Measurements from ENCODE around the gene AGK.
A peak's percentile ranks its signal among the peaks of the same experiment; 100 is the strongest.

The AGK gene

DNA sequence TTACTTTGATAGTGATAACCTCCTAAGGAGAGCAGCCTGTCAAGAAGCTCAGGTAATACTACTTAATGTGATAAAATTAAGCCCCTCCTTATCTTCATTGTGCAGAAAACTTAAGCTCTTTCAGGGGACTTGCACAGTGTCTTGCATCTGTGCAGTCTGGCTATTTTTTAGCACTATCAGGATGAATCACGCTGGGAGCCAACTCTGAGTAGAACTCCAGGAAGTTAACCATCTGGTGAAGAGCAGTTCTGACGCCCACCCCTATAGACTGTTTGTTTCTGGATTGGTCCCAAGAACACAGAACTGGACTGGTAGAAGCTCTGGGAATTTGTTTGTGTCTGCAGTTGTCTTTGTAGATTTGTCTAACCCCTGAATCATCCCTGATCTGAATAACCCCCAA is 41.9 kb downstream of the AGK start:
- FAIRE-seq (no peak), DNase-seq (ENCODE audit: insufficient read length, low spot score) (no peak)
- no peak for TF ChIP-seq POLR2AphosphoS5 (IDR thresholded peaks at IDR 0.05; ENCODE audit: low read depth, low read length)

DNA sequence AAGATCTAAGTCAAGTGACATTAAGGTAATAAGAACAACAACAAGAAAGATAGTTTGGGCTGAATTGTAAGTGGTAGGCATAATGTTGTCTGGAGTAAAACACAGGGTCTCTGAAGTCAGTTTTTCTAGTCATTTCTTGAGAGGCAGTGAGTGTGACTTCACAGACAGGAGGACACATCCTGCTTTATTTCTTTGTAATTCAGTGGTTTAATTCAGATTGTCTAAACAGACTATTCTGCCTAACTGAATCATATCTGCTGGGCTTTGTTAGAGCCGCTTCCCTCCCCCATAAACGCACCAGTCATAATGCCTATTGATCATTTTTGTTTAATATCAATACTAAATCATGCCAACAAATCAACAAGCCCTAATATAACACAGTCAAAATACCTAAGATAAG is 46.8 kb downstream of the AGK start:
- TF ChIP-seq PAX5 (IDR thresholded peaks at IDR 0.05; ENCODE audit: insufficient read depth, low read length, severe bottlenecking) = no peak
- no peak for TF ChIP-seq TAF1 (IDR thresholded peaks at IDR 0.05; ENCODE audit: low read depth, low read length)
- TF ChIP-seq SPI1 (IDR thresholded peaks at IDR 0.05; ENCODE audit: low read depth, low read length) = no peak
- no peak for TF ChIP-seq POLR2AphosphoS5 (IDR thresholded peaks at IDR 0.05; ENCODE audit: low read depth, low read length)
- TF ChIP-seq POU2F2 (IDR thresholded peaks at IDR 0.05; ENCODE audit: low read depth, low read length) = no peak
- TF ChIP-seq POLR2A (IDR thresholded peaks at IDR 0.05; ENCODE audit: low read depth, low read length) = no peak
- DNase-seq (ENCODE audit: insufficient read length, low spot score) (no peak), FAIRE-seq (no peak)

DNA sequence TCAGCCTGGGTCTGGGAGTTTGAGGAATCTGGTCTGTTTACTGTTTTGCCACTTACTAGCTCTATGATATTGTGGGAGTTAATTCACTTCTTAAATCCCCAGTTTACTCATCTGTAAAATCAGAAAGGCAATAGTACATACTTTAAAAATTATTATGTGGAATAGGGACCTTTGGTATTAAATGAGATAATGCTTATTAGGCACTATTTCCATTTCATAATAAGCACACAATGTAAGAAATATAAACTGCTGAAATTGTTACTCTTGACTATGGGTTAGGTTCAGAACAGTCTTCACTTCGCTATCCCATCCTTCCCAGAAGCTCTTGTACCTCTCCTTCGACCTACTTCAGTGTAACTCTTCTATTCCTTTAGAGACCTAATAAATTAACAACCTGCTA is 47.2 kb downstream of the AGK start:
- no peak for DNase-seq (ENCODE audit: insufficient read length, low spot score)
- no peak for FAIRE-seq
- TF ChIP-seq SPI1 (IDR thresholded peaks at IDR 0.05; ENCODE audit: low read depth, low read length) (no peak), TAF1 (IDR thresholded peaks at IDR 0.05; ENCODE audit: low read depth, low read length) (no peak), POLR2A (IDR thresholded peaks at IDR 0.05; ENCODE audit: low read depth, low read length) (no peak), PAX5 (IDR thresholded peaks at IDR 0.05; ENCODE audit: insufficient read depth, low read length, severe bottlenecking) (no peak), POLR2AphosphoS5 (IDR thresholded peaks at IDR 0.05; ENCODE audit: low read depth, low read length) (no peak), POU2F2 (IDR thresholded peaks at IDR 0.05; ENCODE audit: low read depth, low read length) (no peak)

DNA sequence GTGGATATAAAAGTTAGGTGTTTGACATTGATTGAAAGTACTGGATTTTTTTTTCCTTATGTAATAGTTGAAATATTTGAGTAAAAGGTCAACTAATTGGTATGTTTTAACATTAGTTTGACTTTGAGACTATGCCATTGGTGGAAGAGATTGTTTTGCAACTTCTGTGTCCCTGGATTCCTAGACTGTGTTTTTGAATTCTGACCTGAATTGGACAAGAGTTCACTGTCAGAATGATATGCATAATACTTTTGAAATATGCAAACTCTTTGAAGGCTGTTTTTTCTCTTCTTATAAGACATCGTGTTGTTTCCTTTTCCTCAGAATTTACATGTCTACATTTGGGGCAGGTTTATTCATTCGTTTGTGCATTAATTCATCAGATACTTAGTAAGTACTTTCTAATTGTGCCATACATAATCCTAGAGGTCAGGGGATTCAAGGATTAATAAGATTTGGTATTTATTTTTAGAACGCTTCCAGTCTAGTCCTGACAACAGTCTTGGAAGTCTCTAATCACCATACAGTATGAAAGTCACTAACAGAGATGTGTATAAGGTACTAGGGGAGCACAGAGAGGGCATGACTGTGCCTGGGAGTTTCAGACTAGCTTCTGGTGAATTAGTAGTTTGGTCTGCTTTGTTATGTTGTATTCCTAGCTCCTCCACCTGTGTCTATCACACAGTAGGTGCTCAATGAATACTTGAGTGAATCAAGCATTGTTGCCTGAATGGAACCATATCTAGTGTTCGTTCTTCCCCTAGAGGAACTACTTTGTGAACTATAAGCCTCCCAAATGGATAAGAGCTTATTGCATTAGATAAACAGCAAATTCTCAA is 49.2 kb downstream of the AGK start:
- TF ChIP-seq PAX5 (IDR thresholded peaks at IDR 0.05; ENCODE audit: insufficient read depth, low read length, severe bottlenecking) = no peak
- no peak for TF ChIP-seq TAF1 (IDR thresholded peaks at IDR 0.05; ENCODE audit: low read depth, low read length)
- no peak for TF ChIP-seq POLR2AphosphoS5 (IDR thresholded peaks at IDR 0.05; ENCODE audit: low read depth, low read length)
- TF ChIP-seq POU2F2 (IDR thresholded peaks at IDR 0.05; ENCODE audit: low read depth, low read length) = no peak
- no peak for TF ChIP-seq POLR2A (IDR thresholded peaks at IDR 0.05; ENCODE audit: low read depth, low read length)
- no peak for TF ChIP-seq SPI1 (IDR thresholded peaks at IDR 0.05; ENCODE audit: low read depth, low read length)
- DNase-seq (ENCODE audit: insufficient read length, low spot score) = no peak
- no peak for FAIRE-seq

DNA sequence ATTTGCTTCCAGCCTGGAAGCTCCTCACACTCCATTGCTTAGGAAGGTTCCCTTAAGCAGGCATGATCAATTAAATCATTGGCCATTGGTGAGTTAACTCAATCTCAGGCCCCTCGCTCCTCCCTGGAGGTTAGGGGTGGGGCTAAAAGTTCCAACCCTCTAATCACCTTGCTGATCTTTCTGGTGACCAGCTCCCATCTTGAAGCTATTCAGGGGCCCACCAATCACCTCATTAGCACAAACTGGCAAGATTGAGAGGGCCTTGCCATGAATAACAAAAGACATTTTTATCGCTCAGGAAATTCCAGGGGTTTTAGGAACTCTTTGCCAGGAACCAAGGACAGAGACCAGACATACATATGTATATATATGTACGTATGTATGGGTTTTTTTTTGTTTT is 58.4 kb downstream of the AGK start:
- DNase-seq (ENCODE audit: insufficient read length, low spot score) (no peak), FAIRE-seq (no peak)
- TF ChIP-seq SPI1 (IDR thresholded peaks at IDR 0.05; ENCODE audit: low read depth, low read length) = no peak
- TF ChIP-seq PAX5 (IDR thresholded peaks at IDR 0.05; ENCODE audit: insufficient read depth, low read length, severe bottlenecking) = no peak
- no peak for TF ChIP-seq TAF1 (IDR thresholded peaks at IDR 0.05; ENCODE audit: low read depth, low read length)
- no peak for TF ChIP-seq POLR2A (IDR thresholded peaks at IDR 0.05; ENCODE audit: low read depth, low read length)
- no peak for TF ChIP-seq POLR2AphosphoS5 (IDR thresholded peaks at IDR 0.05; ENCODE audit: low read depth, low read length)
- no peak for TF ChIP-seq POU2F2 (IDR thresholded peaks at IDR 0.05; ENCODE audit: low read depth, low read length)

DNA sequence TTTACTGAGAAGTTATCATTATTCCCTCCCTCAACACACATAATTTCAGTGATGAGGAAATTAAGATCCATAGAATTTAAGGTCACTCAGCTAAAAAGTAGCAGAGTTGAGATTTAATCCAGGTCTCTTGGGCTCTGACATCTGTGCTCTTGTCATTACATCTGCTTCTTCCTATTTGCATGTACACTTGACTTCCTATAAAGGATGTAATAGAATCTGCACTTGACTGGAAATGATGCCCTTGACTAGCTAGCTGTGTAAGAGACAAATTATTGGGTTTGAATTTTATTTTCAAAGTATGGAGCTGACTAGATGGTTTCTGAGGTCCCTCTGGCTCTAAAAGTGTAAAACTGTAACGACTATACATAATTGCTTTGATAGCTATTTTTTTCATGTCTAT is 59.5 kb downstream of the AGK start:
- DNase-seq (ENCODE audit: insufficient read length, low spot score) (no peak), FAIRE-seq (peak; percentile 47)
- TF ChIP-seq SPI1 (IDR thresholded peaks at IDR 0.05; ENCODE audit: low read depth, low read length) = no peak
- TF ChIP-seq PAX5 (IDR thresholded peaks at IDR 0.05; ENCODE audit: insufficient read depth, low read length, severe bottlenecking) = no peak

DNA sequence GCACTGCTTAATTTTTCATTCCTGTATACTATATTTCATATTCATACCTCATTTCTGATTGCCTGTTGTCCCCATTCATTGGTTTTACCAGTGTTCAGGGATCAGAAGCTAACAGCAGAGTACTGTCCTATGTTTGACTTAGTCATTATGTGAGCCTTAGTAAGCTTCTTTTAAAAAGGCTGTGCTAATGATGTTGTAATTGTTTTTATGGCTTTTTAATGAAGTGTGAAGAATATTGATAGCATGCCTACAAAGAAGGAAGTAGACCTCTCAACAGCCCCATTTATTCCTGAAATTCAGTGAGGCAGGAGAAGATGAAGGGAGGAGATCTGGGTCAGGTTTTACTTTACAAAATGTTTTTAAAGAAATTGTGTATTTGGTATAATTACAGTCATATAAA is 61.7 kb downstream of the AGK start:
- FAIRE-seq (no peak), DNase-seq (ENCODE audit: insufficient read length, low spot score) (no peak)
- TF ChIP-seq POLR2AphosphoS5 (IDR thresholded peaks at IDR 0.05; ENCODE audit: low read depth, low read length) = no peak
- no peak for TF ChIP-seq TAF1 (IDR thresholded peaks at IDR 0.05; ENCODE audit: low read depth, low read length)
- no peak for TF ChIP-seq POU2F2 (IDR thresholded peaks at IDR 0.05; ENCODE audit: low read depth, low read length)
- no peak for TF ChIP-seq PAX5 (IDR thresholded peaks at IDR 0.05; ENCODE audit: insufficient read depth, low read length, severe bottlenecking)
- TF ChIP-seq SPI1 (IDR thresholded peaks at IDR 0.05; ENCODE audit: low read depth, low read length) = no peak
- no peak for TF ChIP-seq POLR2A (IDR thresholded peaks at IDR 0.05; ENCODE audit: low read depth, low read length)

DNA sequence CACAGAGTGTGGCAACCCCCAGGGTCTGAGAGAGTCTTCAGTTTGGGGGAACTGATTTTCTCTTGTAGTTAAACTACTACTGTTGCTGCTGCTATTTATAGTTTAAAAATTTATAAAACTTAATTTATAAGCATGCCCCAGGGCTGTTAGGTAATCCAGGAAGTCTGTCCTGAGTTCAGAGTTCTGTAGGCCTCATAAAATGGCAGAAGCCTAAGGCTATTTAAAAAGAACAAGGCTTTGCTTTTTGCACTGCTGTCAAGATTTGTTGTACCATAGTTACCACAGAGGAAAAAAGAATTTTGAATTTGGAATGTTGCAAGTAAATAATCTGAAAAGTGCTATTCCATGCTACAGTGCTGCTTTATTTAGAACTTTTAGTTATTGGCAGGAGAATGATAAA is 66.1 kb downstream of the AGK start:
- DNase-seq (ENCODE audit: insufficient read length, low spot score) (no peak), FAIRE-seq (no peak)
- no peak for TF ChIP-seq POLR2A (IDR thresholded peaks at IDR 0.05; ENCODE audit: low read depth, low read length)
- no peak for TF ChIP-seq PAX5 (IDR thresholded peaks at IDR 0.05; ENCODE audit: insufficient read depth, low read length, severe bottlenecking)
- no peak for TF ChIP-seq SPI1 (IDR thresholded peaks at IDR 0.05; ENCODE audit: low read depth, low read length)
- no peak for TF ChIP-seq POU2F2 (IDR thresholded peaks at IDR 0.05; ENCODE audit: low read depth, low read length)

DNA sequence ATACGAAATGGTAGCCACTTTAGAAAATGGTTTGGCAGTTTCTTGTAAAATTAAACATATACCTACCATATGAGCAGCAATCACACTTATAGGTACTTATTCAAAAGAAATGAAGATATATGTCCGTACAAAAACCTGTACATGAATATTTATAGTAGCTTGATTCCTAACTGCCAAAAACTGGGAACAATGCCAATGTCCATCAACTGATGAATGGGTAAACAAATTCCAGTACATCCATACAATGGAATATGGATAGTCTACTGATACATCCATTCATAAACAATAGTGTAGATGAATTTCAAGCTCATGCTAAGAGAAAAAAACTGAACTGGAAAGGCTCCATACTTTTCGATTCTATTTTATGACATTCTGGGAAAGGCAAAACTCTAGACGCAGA is 68.5 kb downstream of the AGK start:
- no peak for FAIRE-seq
- TF ChIP-seq TAF1 (IDR thresholded peaks at IDR 0.05; ENCODE audit: low read depth, low read length) (no peak), POLR2AphosphoS5 (IDR thresholded peaks at IDR 0.05; ENCODE audit: low read depth, low read length) (no peak), POLR2A (IDR thresholded peaks at IDR 0.05; ENCODE audit: low read depth, low read length) (no peak), PAX5 (IDR thresholded peaks at IDR 0.05; ENCODE audit: insufficient read depth, low read length, severe bottlenecking) (no peak), POU2F2 (IDR thresholded peaks at IDR 0.05; ENCODE audit: low read depth, low read length) (no peak), SPI1 (IDR thresholded peaks at IDR 0.05; ENCODE audit: low read depth, low read length) (no peak)
- DNase-seq (ENCODE audit: insufficient read length, low spot score) = no peak

DNA sequence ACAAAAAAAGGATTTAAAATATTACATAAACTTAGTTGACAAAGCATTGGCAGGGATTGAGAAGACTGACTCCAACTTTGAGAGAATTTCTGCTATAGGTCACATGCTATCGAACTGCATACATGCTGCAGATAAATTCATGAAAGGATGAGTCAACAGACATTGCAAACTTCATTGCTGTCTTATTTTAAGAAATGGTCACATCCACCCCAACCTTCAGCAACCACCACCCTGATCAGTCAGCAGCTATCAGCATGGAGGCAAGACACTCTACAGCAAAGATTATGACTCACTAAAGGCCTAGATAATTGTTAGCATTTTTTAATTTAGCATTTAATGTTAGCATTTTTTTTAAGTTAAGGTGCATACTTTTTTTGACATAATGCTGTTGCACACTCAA is 73.6 kb downstream of the AGK start:
- TF ChIP-seq PAX5 (IDR thresholded peaks at IDR 0.05; ENCODE audit: insufficient read depth, low read length, severe bottlenecking) (no peak), TAF1 (IDR thresholded peaks at IDR 0.05; ENCODE audit: low read depth, low read length) (no peak), SPI1 (IDR thresholded peaks at IDR 0.05; ENCODE audit: low read depth, low read length) (no peak), POLR2A (IDR thresholded peaks at IDR 0.05; ENCODE audit: low read depth, low read length) (no peak), POU2F2 (IDR thresholded peaks at IDR 0.05; ENCODE audit: low read depth, low read length) (no peak), POLR2AphosphoS5 (IDR thresholded peaks at IDR 0.05; ENCODE audit: low read depth, low read length) (no peak)
- FAIRE-seq (no peak), DNase-seq (ENCODE audit: insufficient read length, low spot score) (no peak)

Data from GM12891 (cell line).